A549 (cell line): ENCODE results near the gene DGCR2. TPM values are rescaled to one million over a fixed set of nuclear protein-coding genes. Genes with fewer than 3 reads are reported as not detected.
A peak's percentile ranks its signal among the peaks of the same experiment; 100 is the strongest.

Experiments used
- ATAC-seq, 2 experiments: fragments of 200-7000 bp in 1 of 2; fragments of >200 bp in 1 of 2; cut with Nextera tagmentation in 1 of 2; cut with Tn5 transposase in 1 of 2; 3 replicates each; pipeline versions ENCODE4 v1.8.0 to v1.9.1; 2018 to 2020; ENCODE audit warnings: mild to moderate bottlenecking in 1 of 2, moderate library complexity in 1 of 2
- CTCF ChIA-PET: fragments of 300-600 bp; sonication (Branson Sonifier 250); formaldehyde crosslinking; extraction: SDS; loops from one replicate; lab custom pipeline; 2021; ENCODE audit warnings: antibody characterized with exemption, inconsistent platforms; lab: Yijun Ruan, JAX
- POLR2A ChIA-PET: fragments of 350-600 bp; formaldehyde crosslinking; extraction: SDS; loops from one replicate; lab custom pipeline; 2021; ENCODE audit warnings: antibody characterized with exemption, inconsistent platforms; lab: Yijun Ruan, JAX
- DNase-seq, 2 experiments: peaks; one replicate each; pipeline versions ENCODE4 v3.0.0 to v3.0.0-alpha.2; 2011 to 2016; ENCODE audit warnings: low read depth in 1 of 2, low spot score in 1 of 2
- FAIRE-seq: peaks from 2 replicates; lab custom pipeline; 2011; peaks lifted over from hg19 to GRCh38; lab: Jason Lieb, UNC
- H3K27ac ChIP-seq, 2 experiments: fragments of >200 bp; sonication (Bioruptor Twin); formaldehyde crosslinking; 3 replicates each; pipeline ENCODE4 v1.5.1; 2016 to 2017
- H3K4me1 ChIP-seq: fragments of >200 bp; sonication (Bioruptor Twin); formaldehyde crosslinking; 3 replicates; pipeline ENCODE4 v1.6.1; 2016
- H3K4me2 ChIP-seq: fragments of >200 bp; sonication (Bioruptor Twin); formaldehyde crosslinking; 3 replicates; pipeline ENCODE4 v1.6.1; 2016
- H3K4me3 ChIP-seq: fragments of >200 bp; sonication (Bioruptor Twin); formaldehyde crosslinking; 3 replicates; pipeline ENCODE4 v1.5.1; 2016
- H3K9me3 ChIP-seq: fragments of >200 bp; sonication (Bioruptor Twin); formaldehyde crosslinking; 3 replicates; pipeline ENCODE4 v1.6.1; 2016
- CBX2 ChIP-seq: fragments of 200-600 bp; sonication (generic); IDR thresholded peaks from 2 replicates; pipeline ENCODE4 v1.6.1; 2016; ENCODE audit warnings: low read depth, mild to moderate bottlenecking, borderline replicate concordance
- EHMT2 ChIP-seq: fragments of 200-600 bp; sonication (generic); IDR thresholded peaks from 2 replicates; pipeline ENCODE4 v1.6.1; 2016; ENCODE audit warnings: antibody characterized with exemption, low read depth, mild to moderate bottlenecking, moderate library complexity
- EP300 ChIP-seq, 2 experiments: fragments of >200 bp; sonication (Bioruptor Twin); formaldehyde crosslinking; IDR thresholded peaks; 2 replicates in 1 of 2; 3 replicates in 1 of 2; pipeline ENCODE4 v1.6.1; 2016 to 2017
- FOSB ChIP-seq: fragments of 250-450 bp; sonication (Bioruptor Pico); IDR thresholded peaks from 2 replicates; pipeline ENCODE4 v1.5.0; 2020; ENCODE audit warnings: mild to moderate bottlenecking, moderate library complexity
- FOXS1 ChIP-seq: fragments of 250-450 bp; sonication (Bioruptor Pico); IDR thresholded peaks from 2 replicates; pipeline ENCODE4 v1.5.0; 2020; ENCODE audit warnings: mild to moderate bottlenecking, moderate library complexity
- GATA3 ChIP-seq: IDR thresholded peaks from 2 replicates; pipeline ENCODE4 v1.6.1; 2012; ENCODE audit warnings: borderline replicate concordance
- HEYL ChIP-seq: fragments of 250-450 bp; sonication (Bioruptor Pico); IDR thresholded peaks from 2 replicates; pipeline ENCODE4 v1.8.0; 2021; ENCODE audit warnings: mild to moderate bottlenecking, moderate library complexity
- HOXB5 ChIP-seq: fragments of 250-450 bp; sonication (Bioruptor Pico); IDR thresholded peaks from 2 replicates; pipeline ENCODE4 v1.5.0; 2020; ENCODE audit warnings: mild to moderate bottlenecking, moderate library complexity
- JUN ChIP-seq, 2 experiments: fragments of >200 bp; sonication (Bioruptor Twin); formaldehyde crosslinking; IDR thresholded peaks; 2 replicates in 1 of 2; 3 replicates in 1 of 2; pipeline ENCODE4 v1.6.1; 2016 to 2017
- JUNB ChIP-seq: fragments of >200 bp; sonication (Bioruptor Twin); formaldehyde crosslinking; IDR thresholded peaks from 2 replicates; pipeline ENCODE4 v1.6.1; 2016
- KDM1A ChIP-seq: fragments of 200-600 bp; sonication (generic); IDR thresholded peaks from 2 replicates; pipeline ENCODE4 v1.6.1; 2016; ENCODE audit warnings: low read depth, mild to moderate bottlenecking
- MAFK ChIP-seq: fragments of 450-650 bp; IDR thresholded peaks from 2 replicates; pipeline ENCODE4 v1.6.1; 2014; ENCODE audit not compliant: partially characterized antibody
- MAZ ChIP-seq: fragments of 150-350 bp; IDR thresholded peaks from 2 replicates; pipeline ENCODE4 v1.6.1; 2014; ENCODE audit warnings: antibody characterized with exemption, low read depth, low read length, borderline replicate concordance
- POLR2AphosphoS2 ChIP-seq: conservative IDR thresholded peaks from 2 replicates; pipeline ENCODE4 v1.6.1; 2012; ENCODE audit warnings: low read length, improper control_type of control experiment, inconsistent platforms
- RCOR1 ChIP-seq: fragments of 150-350 bp; IDR thresholded peaks from 2 replicates; pipeline ENCODE4 v1.6.1; 2014; ENCODE audit warnings: antibody characterized with exemption, low read length, low read depth
- RFX5 ChIP-seq: fragments of 450-650 bp; IDR thresholded peaks from 2 replicates; pipeline ENCODE4 v1.7.1; 2014; ENCODE audit warnings: antibody characterized with exemption, mild to moderate bottlenecking, moderate library complexity
- RNF2 ChIP-seq: fragments of 200-600 bp; sonication (generic); IDR thresholded peaks from 2 replicates; pipeline ENCODE4 v1.6.1; 2016; ENCODE audit warnings: low read depth, mild to moderate bottlenecking, antibody characterized with exemption, moderate library complexity, borderline replicate concordance
- TFCP2L1 ChIP-seq: fragments of 250-450 bp; sonication (Bioruptor Pico); IDR thresholded peaks from 2 replicates; pipeline ENCODE4 v1.5.0; 2021; ENCODE audit warnings: mild to moderate bottlenecking
- ZFP36 ChIP-seq: fragments of 450-650 bp; IDR thresholded peaks from 2 replicates; pipeline ENCODE4 v1.6.1; 2014; ENCODE audit warnings: borderline replicate concordance; ENCODE audit not compliant: partially characterized antibody
- ZSCAN20 ChIP-seq: fragments of 250-450 bp; sonication (Bioruptor Pico); IDR thresholded peaks from 2 replicates; pipeline ENCODE4 v1.8.0; 2022; ENCODE audit warnings: mild to moderate bottlenecking, moderate library complexity
- WGBS: methylation state at CpG from one replicate; pipeline ENCODE4 v1.1.6; 2017; ENCODE audit errors: missing lambda C conversion rate; 5-methylcytosine and 5-hydroxymethylcytosine counted together
- polyA plus RNA-seq, 4 experiments: library from polyadenylated mRNA; depleted of rRNA in 3 of 4; stranded (reverse); fragments of >200 nt; fragmentation: RNase III in 1 of 4; extraction: RNeasy Plus Mini Kit Qiagen cat#74134 plus additional on column Dnase treatment in 1 of 4; gene quantifications; 2 replicates in 3 of 4; 3 replicates in 1 of 4; pipeline ENCODE4 v1.2.3, GENCODE V29; 2011 to 2017
- TF ChIP-seq, protein P1 (sequence below): fragments of 250-450 bp; sonication (Bioruptor Pico); IDR thresholded peaks from 2 replicates; pipeline ENCODE4 v1.5.0; 2021; ENCODE audit warnings: mild to moderate bottlenecking, moderate library complexity, borderline replicate concordance
- TF ChIP-seq, protein P2 (sequence below): fragments of 250-450 bp; sonication (Bioruptor Pico); IDR thresholded peaks from 2 replicates; pipeline ENCODE4 v1.5.0; 2020; ENCODE audit warnings: low read depth, mild to moderate bottlenecking, moderate library complexity
- TF ChIP-seq, protein P3 (sequence below): fragments of 200-600 bp; sonication (generic); IDR thresholded peaks from 2 replicates; pipeline ENCODE4 v1.6.1; 2016; ENCODE audit warnings: antibody characterized with exemption, mild to moderate bottlenecking, moderate library complexity
- TF ChIP-seq, protein P4 (sequence below): IDR thresholded peaks from 2 replicates; pipeline ENCODE4 v1.6.1; 2012
- TF ChIP-seq, protein P5 (sequence below): fragments of >200 bp; sonication (Bioruptor Twin); formaldehyde crosslinking; IDR thresholded peaks from 3 replicates; pipeline ENCODE4 v1.5.1; 2016

DGCR2 gene
- polyA plus RNA-seq, 2 of the 4 experiments (the other 2 are of a cell fraction), result 10.6 to 17.9 TPM

DNA sequence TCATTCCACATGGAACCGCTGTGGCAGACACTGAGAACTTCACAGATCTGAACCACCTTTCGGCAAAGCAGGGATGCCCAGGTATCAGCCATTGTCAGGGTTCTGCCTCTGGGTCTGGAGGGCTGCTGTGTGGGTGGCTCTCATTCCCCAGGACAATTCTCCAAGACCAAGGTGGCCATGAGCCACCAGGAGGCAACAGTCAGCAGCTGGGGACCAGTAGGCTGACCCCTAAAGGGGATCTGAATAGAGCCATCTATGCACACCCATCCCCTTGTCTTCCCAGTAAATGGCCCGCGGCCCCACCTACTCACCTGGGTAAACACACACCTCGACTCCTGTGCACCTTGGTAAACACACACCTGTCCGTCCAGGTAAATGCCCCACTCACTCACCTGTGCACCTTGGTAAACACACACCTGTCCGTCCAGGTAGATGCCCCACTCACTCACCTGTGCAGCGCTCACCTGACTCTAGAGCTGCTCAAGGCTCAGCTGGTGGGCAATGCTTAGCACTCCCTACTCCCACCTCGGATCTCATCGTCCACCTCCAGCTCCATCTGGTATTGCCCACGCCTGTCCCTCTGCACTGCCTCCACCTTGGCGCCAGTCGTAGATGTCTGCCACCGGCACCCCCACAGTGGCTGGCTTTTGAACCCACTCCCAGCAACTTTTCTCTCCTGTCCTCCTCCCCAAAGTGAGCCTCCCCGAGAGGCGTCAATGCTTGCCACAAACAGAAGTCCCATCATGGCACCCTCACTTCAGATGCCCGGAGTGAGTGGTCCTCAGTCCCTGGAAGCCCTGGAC lies 46.1 kb upstream of the DGCR2 start:
- Histone ChIP-seq H3K4me2 (no peak overlapping the region), H3K4me3 (no peak overlapping the region), H3K9me3 (peaks cover 2% of the 10 kb centered on the region; the same call in 1 of the 3 replicates), H3K4me1 (peaks cover 14% of the 10 kb centered on the region; the same call in 2 of the 3 replicates), H3K27ac (no peak overlapping the region)
- ATAC-seq, result peak; percentile 18 to 37; a peak in 2 of 6 replicates
- POLR2A ChIA-PET, result no interaction called here
- 30% methylated on average over 15 of the region's 17 CpGs for WGBS
- no peak for TF ChIP-seq EP300 (IDR thresholded peaks at IDR 0.05)
- no peak for TF ChIP-seq RNF2
- no peak for TF ChIP-seq ZSCAN20 (CRISPR knock-in tag)
- TF ChIP-seq, protein P1, sequence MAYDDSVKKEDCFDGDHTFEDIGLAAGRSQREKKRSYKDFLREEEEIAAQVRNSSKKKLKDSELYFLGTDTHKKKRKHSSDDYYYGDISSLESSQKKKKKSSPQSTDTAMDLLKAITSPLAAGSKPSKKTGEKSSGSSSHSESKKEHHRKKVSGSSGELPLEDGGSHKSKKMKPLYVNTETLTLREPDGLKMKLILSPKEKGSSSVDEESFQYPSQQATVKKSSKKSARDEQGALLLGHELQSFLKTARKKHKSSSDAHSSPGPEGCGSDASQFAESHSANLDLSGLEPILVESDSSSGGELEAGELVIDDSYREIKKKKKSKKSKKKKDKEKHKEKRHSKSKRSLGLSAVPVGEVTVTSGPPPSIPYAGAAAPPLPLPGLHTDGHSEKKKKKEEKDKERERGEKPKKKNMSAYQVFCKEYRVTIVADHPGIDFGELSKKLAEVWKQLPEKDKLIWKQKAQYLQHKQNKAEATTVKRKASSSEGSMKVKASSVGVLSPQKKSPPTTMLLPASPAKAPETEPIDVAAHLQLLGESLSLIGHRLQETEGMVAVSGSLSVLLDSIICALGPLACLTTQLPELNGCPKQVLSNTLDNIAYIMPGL, result no peak
- TF ChIP-seq HEYL, result no peak
- no peak for TF ChIP-seq POLR2AphosphoS2
- no peak for TF ChIP-seq JUNB
- no peak for TF ChIP-seq ZFP36
- TF ChIP-seq MAZ, result no peak
- no peak for TF ChIP-seq EHMT2
- TF ChIP-seq, protein P2, sequence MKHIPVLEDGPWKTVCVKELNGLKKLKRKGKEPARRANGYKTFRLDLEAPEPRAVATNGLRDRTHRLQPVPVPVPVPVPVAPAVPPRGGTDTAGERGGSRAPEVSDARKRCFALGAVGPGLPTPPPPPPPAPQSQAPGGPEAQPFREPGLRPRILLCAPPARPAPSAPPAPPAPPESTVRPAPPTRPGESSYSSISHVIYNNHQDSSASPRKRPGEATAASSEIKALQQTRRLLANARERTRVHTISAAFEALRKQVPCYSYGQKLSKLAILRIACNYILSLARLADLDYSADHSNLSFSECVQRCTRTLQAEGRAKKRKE, result no peak
- TF ChIP-seq RFX5, result no peak
- TF ChIP-seq FOSB, result no peak
- TF ChIP-seq JUN (IDR thresholded peaks at IDR 0.05), result no peak
- no peak for TF ChIP-seq FOXS1 (CRISPR knock-in tag)
- no peak for TF ChIP-seq HOXB5 (CRISPR knock-in tag)
- TF ChIP-seq GATA3, result no peak
- CTCF ChIA-PET, result interaction anchor here (1.3 to 2.3 kb wide), 3 partner anchors 10 to 214 kb away, joined by 3 to 8 read pairs (median 3); partner anchors contain the start of genes ESS2 and SLC25A1
- no peak for FAIRE-seq
- no peak for DNase-seq

DNA sequence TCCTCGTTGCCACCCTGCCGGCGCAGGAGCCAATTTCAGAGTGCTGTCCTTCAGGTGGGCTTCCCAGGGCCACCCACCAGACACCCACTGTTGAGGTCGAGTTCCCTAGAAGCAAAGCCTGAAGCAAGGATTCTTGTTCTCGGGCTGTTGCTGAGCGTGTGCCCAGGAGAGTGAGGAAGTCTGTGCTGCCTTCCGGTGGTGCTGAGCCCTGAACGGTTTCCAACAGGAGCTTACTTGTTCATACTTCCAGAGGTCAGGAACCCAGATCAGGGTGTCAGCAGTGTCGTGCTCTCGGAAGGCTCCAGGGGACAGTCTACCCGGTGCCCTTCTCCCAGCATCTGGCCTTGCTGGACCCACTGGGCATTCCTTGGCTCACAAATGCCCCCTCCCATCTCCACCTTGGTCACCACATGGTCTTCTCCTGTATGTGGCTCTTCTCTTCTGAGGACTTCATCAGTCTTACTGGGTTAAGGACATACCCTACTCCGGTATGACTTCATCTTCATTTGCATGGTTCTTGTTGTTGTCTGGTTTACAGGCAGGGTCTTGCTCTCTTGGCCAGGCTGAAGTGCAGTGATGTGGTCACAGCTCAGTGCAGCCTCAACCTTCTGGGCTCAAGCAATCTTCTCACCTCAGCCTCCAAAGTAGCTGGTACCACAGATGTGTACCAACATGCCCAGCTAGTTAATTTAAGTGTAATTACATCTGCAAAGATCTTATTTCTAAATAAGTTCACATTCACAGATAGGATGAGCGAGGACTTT lies 45.1 kb upstream of the DGCR2 start:
- H3K27ac ChIP-seq, result no peak overlapping the region
- 27% methylated on average over 5 of the region's 13 CpGs for WGBS
- DNase-seq (no peak), FAIRE-seq (no peak), ATAC-seq (no peak)
- CTCF ChIA-PET, result interaction anchor here (1.3 to 2.3 kb wide), 4 partner anchors 9 to 213 kb away, joined by 3 to 8 read pairs (median 4); partner anchors contain the start of genes ESS2 and SLC25A1
- H3K4me3 ChIP-seq, result no peak overlapping the region
- peaks cover 5% of the 10 kb centered on the region; the same call in 2 of the 3 replicates for H3K4me1 ChIP-seq
- H3K9me3 ChIP-seq, result peaks cover 2% of the 10 kb centered on the region; the same call in 1 of the 3 replicates
- H3K4me2 ChIP-seq, result no peak overlapping the region
- POLR2A ChIA-PET, result no interaction called here
- no peak for TF ChIP-seq KDM1A
- TF ChIP-seq, protein P3, sequence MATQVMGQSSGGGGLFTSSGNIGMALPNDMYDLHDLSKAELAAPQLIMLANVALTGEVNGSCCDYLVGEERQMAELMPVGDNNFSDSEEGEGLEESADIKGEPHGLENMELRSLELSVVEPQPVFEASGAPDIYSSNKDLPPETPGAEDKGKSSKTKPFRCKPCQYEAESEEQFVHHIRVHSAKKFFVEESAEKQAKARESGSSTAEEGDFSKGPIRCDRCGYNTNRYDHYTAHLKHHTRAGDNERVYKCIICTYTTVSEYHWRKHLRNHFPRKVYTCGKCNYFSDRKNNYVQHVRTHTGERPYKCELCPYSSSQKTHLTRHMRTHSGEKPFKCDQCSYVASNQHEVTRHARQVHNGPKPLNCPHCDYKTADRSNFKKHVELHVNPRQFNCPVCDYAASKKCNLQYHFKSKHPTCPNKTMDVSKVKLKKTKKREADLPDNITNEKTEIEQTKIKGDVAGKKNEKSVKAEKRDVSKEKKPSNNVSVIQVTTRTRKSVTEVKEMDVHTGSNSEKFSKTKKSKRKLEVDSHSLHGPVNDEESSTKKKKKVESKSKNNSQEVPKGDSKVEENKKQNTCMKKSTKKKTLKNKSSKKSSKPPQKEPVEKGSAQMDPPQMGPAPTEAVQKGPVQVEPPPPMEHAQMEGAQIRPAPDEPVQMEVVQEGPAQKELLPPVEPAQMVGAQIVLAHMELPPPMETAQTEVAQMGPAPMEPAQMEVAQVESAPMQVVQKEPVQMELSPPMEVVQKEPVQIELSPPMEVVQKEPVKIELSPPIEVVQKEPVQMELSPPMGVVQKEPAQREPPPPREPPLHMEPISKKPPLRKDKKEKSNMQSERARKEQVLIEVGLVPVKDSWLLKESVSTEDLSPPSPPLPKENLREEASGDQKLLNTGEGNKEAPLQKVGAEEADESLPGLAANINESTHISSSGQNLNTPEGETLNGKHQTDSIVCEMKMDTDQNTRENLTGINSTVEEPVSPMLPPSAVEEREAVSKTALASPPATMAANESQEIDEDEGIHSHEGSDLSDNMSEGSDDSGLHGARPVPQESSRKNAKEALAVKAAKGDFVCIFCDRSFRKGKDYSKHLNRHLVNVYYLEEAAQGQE, result no peak
- TF ChIP-seq, protein P4, sequence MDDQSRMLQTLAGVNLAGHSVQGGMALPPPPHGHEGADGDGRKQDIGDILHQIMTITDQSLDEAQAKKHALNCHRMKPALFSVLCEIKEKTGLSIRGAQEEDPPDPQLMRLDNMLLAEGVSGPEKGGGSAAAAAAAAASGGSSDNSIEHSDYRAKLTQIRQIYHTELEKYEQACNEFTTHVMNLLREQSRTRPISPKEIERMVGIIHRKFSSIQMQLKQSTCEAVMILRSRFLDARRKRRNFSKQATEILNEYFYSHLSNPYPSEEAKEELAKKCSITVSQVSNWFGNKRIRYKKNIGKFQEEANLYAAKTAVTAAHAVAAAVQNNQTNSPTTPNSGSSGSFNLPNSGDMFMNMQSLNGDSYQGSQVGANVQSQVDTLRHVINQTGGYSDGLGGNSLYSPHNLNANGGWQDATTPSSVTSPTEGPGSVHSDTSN, result no peak
- TF ChIP-seq, protein P5, sequence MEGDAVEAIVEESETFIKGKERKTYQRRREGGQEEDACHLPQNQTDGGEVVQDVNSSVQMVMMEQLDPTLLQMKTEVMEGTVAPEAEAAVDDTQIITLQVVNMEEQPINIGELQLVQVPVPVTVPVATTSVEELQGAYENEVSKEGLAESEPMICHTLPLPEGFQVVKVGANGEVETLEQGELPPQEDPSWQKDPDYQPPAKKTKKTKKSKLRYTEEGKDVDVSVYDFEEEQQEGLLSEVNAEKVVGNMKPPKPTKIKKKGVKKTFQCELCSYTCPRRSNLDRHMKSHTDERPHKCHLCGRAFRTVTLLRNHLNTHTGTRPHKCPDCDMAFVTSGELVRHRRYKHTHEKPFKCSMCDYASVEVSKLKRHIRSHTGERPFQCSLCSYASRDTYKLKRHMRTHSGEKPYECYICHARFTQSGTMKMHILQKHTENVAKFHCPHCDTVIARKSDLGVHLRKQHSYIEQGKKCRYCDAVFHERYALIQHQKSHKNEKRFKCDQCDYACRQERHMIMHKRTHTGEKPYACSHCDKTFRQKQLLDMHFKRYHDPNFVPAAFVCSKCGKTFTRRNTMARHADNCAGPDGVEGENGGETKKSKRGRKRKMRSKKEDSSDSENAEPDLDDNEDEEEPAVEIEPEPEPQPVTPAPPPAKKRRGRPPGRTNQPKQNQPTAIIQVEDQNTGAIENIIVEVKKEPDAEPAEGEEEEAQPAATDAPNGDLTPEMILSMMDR, result no peak
- no peak for TF ChIP-seq RNF2
- TF ChIP-seq MAFK, result no peak
- no peak for TF ChIP-seq RCOR1
- no peak for TF ChIP-seq CBX2
- no peak for TF ChIP-seq EHMT2
- no peak for TF ChIP-seq EP300 (IDR thresholded peaks at IDR 0.05)
- TF ChIP-seq TFCP2L1 (CRISPR knock-in tag), result no peak
